GM13977 (cell line): ENCODE measurements around the gene PRKRA.

ENCODE experiments used
- DNase-seq: peaks from one replicate; pipeline ENCODE4 v3.0.0; 2012; ENCODE audit warnings: low spot score
- CTCF ChIP-seq: IDR thresholded peaks from 2 replicates; pipeline ENCODE4 v1.5.1; 2012; ENCODE audit warnings: mild to moderate bottlenecking, control low read depth; ENCODE audit not compliant: insufficient read depth; ENCODE audit errors: extremely low read depth, missing control alignments
- in situ Hi-C: fragments of 300-500 bp; cut with MboI; formaldehyde crosslinking; loops from one replicate; pipeline ENCODE4 v1.12.0; 2022; ENCODE audit warnings: low sequenced_read_pairs, low pct_unique_long_range_greater_than_20kb, mixed read lengths, inconsistent platforms; ENCODE audit not compliant: unreplicated experiment

PRKRA gene

GRCh38 chr2:178386986-178387597, 63.9 kb downstream of the PRKRA start:
- no peak for TF ChIP-seq CTCF
- in situ Hi-C loops = no loop called here
- DNase-seq = no peak

GRCh38 chr2:178385595-178386148, 65.3 kb downstream of the PRKRA start:
- in situ Hi-C loops = no loop called here
- TF ChIP-seq CTCF = no peak
- no peak for DNase-seq

- in situ Hi-C loops = no loop called here
Observed at GRCh38 chr2:178383718-178384117, 67.3 kb downstream of the PRKRA start.

More at GRCh38 chr2:178383718-178384117, 67.3 kb downstream of the PRKRA start:
- no peak for DNase-seq
- no peak for TF ChIP-seq CTCF
